Vagina (tissue), 2 donors: ENCODE measurements around the gene GSG1L.

Experiments
- POLR2A ChIP-seq, 2 donors: fragments of 450-650 bp; IDR thresholded peaks; one replicate each; pipeline ENCODE4 v1.6.1; 2017; ENCODE audit warnings: antibody characterized with exemption in 2 of 2, mild to moderate bottlenecking in 2 of 2, moderate library complexity in 2 of 2
- TF ChIP-seq, protein P1 (sequence below), 3 experiments: fragments of 450-650 bp in 2 of 3; fragments of 200-600 bp in 1 of 3; sonication (generic) in 1 of 3; IDR thresholded peaks; one replicate each; pipeline ENCODE4 v1.5.1; 2017 to 2019; ENCODE audit warnings: antibody characterized with exemption in 3 of 3, mild to moderate bottlenecking in 2 of 3, moderate library complexity in 2 of 3

DNA sequence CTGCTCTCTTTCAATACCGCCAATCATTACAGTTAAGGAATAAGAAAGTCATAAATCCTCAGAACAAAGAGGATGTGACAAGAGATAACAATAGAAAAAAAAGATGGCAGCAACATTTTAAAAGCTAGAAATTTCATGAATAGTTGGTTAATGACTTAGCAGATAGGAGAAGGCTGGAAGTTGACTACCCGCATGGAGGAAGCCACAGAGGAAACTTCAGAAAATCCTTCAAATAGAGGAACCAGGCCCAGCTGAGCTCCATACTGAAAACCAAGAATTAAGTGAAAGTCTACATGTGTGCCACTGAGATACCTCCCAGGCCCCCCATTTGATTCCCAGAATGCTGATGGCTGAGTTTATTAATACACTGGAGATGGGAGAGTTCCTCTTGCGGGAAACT is 109.3 kb downstream of the GSG1L start:
- no peak for TF ChIP-seq POLR2A (IDR thresholded peaks at IDR 0.05)
- TF ChIP-seq, protein P1, sequence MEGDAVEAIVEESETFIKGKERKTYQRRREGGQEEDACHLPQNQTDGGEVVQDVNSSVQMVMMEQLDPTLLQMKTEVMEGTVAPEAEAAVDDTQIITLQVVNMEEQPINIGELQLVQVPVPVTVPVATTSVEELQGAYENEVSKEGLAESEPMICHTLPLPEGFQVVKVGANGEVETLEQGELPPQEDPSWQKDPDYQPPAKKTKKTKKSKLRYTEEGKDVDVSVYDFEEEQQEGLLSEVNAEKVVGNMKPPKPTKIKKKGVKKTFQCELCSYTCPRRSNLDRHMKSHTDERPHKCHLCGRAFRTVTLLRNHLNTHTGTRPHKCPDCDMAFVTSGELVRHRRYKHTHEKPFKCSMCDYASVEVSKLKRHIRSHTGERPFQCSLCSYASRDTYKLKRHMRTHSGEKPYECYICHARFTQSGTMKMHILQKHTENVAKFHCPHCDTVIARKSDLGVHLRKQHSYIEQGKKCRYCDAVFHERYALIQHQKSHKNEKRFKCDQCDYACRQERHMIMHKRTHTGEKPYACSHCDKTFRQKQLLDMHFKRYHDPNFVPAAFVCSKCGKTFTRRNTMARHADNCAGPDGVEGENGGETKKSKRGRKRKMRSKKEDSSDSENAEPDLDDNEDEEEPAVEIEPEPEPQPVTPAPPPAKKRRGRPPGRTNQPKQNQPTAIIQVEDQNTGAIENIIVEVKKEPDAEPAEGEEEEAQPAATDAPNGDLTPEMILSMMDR (IDR thresholded peaks at IDR 0.05) = no peak
